ENCODE measurements around the gene AP1S1. TPM values are rescaled to one million over a fixed set of nuclear protein-coding genes. Genes with fewer than 3 reads are reported as not detected.
A peak's percentile ranks its signal among the peaks of the same experiment; 100 is the strongest.

The AP1S1 gene
- total RNA-seq, 1 donor from 2014 or later = 50.4 TPM

GRCh38 chr7:101169110-101169837 is 15.0 kb downstream of the AP1S1 start:
- no peak for DNase-seq
- Mint-ChIP-seq H3K4me1 (ENCODE audit: low read depth, unreplicated experiment) (peaks cover 36% of the 10 kb centered on the region), H3K4me3 (ENCODE audit: unreplicated experiment) (peak overlapping the region; percentile 55), H3K36me3 (ENCODE audit: unreplicated experiment) (no peaks in the 10 kb centered on the region), H3K27me3 (ENCODE audit: unreplicated experiment) (peaks cover 64% of the 10 kb centered on the region), H3K9me3 (ENCODE audit: unreplicated experiment) (peaks cover 14% of the 10 kb centered on the region), H3K27ac (ENCODE audit: unreplicated experiment) (peak overlapping the region; percentile 75)
- TF ChIP-seq, protein P1, sequence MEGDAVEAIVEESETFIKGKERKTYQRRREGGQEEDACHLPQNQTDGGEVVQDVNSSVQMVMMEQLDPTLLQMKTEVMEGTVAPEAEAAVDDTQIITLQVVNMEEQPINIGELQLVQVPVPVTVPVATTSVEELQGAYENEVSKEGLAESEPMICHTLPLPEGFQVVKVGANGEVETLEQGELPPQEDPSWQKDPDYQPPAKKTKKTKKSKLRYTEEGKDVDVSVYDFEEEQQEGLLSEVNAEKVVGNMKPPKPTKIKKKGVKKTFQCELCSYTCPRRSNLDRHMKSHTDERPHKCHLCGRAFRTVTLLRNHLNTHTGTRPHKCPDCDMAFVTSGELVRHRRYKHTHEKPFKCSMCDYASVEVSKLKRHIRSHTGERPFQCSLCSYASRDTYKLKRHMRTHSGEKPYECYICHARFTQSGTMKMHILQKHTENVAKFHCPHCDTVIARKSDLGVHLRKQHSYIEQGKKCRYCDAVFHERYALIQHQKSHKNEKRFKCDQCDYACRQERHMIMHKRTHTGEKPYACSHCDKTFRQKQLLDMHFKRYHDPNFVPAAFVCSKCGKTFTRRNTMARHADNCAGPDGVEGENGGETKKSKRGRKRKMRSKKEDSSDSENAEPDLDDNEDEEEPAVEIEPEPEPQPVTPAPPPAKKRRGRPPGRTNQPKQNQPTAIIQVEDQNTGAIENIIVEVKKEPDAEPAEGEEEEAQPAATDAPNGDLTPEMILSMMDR (IDR thresholded peaks at IDR 0.05; ENCODE audit: partially characterized antibody, unreplicated experiment) = no peak

DNA sequence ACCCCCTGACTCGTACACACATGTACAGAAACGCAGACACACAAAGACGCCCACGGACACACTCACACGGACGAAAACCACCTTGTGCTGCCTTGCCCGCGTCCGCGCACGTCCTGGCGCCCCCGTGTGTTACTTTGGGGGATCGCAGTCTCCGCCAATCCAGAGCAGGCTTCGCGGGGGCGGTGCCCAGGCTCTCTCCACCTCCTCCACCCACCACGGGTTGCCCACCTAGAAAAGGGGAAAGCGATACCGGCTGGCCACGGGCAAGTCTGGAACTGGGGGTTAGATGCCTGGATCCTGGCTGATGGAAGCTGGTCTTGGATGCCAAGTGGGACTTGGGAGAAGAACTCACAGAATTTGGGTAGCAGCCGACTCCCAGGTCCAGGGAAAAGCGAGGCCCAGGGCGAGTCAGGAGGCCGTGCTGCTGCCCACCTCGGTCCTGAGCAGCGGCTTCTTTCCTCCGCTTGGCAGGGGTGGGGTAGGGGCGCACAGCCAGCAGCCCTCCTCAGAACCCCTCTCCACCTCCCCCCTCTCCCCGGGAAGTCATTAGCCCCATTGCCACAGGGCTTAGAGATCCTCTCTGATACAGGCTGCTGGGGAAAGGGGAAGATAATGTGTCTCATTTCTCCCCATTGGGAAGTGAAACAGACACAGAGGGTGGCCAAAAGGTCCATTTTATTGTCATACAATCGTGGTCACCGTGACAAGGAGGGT is 15.7 kb downstream of the AP1S1 start:
- DNase-seq = peak; percentile 91
- Mint-ChIP-seq H3K27me3 (ENCODE audit: unreplicated experiment) (peaks cover 63% of the 10 kb centered on the region), H3K9me3 (ENCODE audit: unreplicated experiment) (peaks cover 15% of the 10 kb centered on the region), H3K36me3 (ENCODE audit: unreplicated experiment) (peaks cover 2% of the 10 kb centered on the region), H3K27ac (ENCODE audit: unreplicated experiment) (peak overlapping the region; percentile 75), H3K4me1 (ENCODE audit: low read depth, unreplicated experiment) (peaks cover 34% of the 10 kb centered on the region), H3K4me3 (ENCODE audit: unreplicated experiment) (peak overlapping the region; percentile 55)
- TF ChIP-seq, protein P1 (IDR thresholded peaks at IDR 0.05; ENCODE audit: partially characterized antibody, unreplicated experiment) = peak; percentile 88

DNA sequence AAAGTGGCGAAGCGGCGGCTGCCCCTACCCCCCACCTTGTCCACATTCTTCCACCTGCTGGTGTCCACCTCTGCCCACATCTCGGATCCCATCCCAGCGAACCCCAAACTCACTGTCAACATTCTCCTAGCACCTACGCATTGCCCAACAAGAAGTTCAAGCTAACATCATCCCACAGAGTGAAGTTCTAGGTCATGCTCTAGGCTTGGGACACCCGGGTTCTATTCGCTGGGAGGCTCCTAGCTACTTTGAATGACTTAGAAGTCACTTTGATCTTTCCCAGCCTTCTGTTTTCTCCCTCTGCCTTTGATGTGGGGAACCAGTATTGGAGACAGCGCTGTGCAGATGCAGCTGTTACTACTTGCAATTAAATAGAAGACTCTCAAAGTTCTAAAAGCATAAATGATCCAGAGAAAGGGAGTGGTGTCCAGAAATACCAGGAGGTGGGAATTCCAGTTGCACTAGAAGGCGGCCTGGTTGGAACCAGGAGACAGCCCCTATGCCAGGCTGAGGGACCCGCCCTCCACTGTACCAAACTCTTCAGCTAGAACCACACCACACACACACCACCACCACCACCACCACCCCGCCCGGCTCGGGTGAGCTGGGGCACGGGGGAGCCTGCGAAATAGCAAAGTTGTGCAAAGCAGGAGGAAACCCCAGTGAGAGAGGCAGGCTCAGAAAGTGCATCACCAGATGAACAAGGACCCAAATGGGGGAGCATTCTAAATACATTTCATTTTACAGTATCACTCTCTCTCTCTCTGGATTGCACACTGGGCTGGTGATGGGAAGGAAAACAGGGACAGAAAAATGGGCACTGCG is 16.6 kb downstream of the AP1S1 start:
- peaks cover 13% of the 10 kb centered on the region for H3K9me3 Mint-ChIP-seq (ENCODE audit: unreplicated experiment)

GRCh38 chr7:101171442-101171837 is 17.2 kb downstream of the AP1S1 start:
- TF ChIP-seq, protein P1 (IDR thresholded peaks at IDR 0.05; ENCODE audit: partially characterized antibody, unreplicated experiment) = no peak
- Mint-ChIP-seq H3K9me3 (ENCODE audit: unreplicated experiment) (peaks cover 13% of the 10 kb centered on the region), H3K27ac (ENCODE audit: unreplicated experiment) (no peak overlapping the region), H3K27me3 (ENCODE audit: unreplicated experiment) (peaks cover 64% of the 10 kb centered on the region), H3K36me3 (ENCODE audit: unreplicated experiment) (peaks cover 6% of the 10 kb centered on the region), H3K4me3 (ENCODE audit: unreplicated experiment) (peak overlapping the region; percentile 71), H3K4me1 (ENCODE audit: low read depth, unreplicated experiment) (peaks cover 27% of the 10 kb centered on the region)
- DNase-seq = no peak

More for the DNA sequence above, 16.6 kb downstream of the AP1S1 start:
- TF ChIP-seq, protein P1 (IDR thresholded peaks at IDR 0.05; ENCODE audit: partially characterized antibody, unreplicated experiment) = no peak
- DNase-seq = no peak
- peak overlapping the region; percentile 71 for H3K4me3 Mint-ChIP-seq (ENCODE audit: unreplicated experiment)
- H3K27ac Mint-ChIP-seq (ENCODE audit: unreplicated experiment) = no peak overlapping the region
- H3K4me1 Mint-ChIP-seq (ENCODE audit: low read depth, unreplicated experiment) = peaks cover 31% of the 10 kb centered on the region
- H3K27me3 Mint-ChIP-seq (ENCODE audit: unreplicated experiment) = peaks cover 64% of the 10 kb centered on the region
- H3K36me3 Mint-ChIP-seq (ENCODE audit: unreplicated experiment) = peaks cover 6% of the 10 kb centered on the region
